GM12878 (cell line): ENCODE measurements around the gene STX8. TPM values are rescaled to one million over a fixed set of nuclear protein-coding genes. Genes with fewer than 3 reads are reported as not detected.

Experiments used
- ATAC-seq: fragments of 200-7000 bp; cut with Tn5 transposase; 3 replicates; pipeline ENCODE4 v1.9.1; 2020; ENCODE audit warnings: mild to moderate bottlenecking, moderate library complexity
- BruUV-seq: library from RNA; stranded (reverse); fragments of 400-500 nt; replicated peaks from 2 replicates; lab custom pipeline; 2021; lab: Mats Ljungman, UMichigan
- CTCF ChIA-PET: fragments of 300-600 bp; sonication (Branson Sonifier 250); formaldehyde crosslinking; extraction: SDS; loops from one replicate; lab custom pipeline; 2021; ENCODE audit warnings: inconsistent platforms; lab: Yijun Ruan, JAX
- POLR2A ChIA-PET: fragments of 350-600 bp; formaldehyde crosslinking; extraction: SDS; loops from one replicate; lab custom pipeline; 2021; ENCODE audit warnings: inconsistent platforms; lab: Charles Lee
- RAD21 ChIA-PET: fragments of 300-600 bp; sonication (Branson Sonifier 250); formaldehyde crosslinking; loops from one replicate; lab custom pipeline; 2023; ENCODE audit warnings: antibody characterized with exemption; ENCODE audit not compliant: unreplicated experiment; lab: Charles Lee
- SMC1A ChIA-PET: fragments of 300-600 bp; sonication (Branson Sonifier 250); formaldehyde crosslinking; loops from one replicate; lab custom pipeline; 2023; ENCODE audit not compliant: unreplicated experiment, uncharacterized antibody; lab: Charles Lee
- DNase-seq: peaks from one replicate; pipeline ENCODE4 v3.0.0-alpha.2; 2011; ENCODE audit warnings: low read depth, low spot score
- FAIRE-seq: peaks from 3 replicates; lab custom pipeline; 2011; peaks lifted over from hg19 to GRCh38; lab: Jason Lieb, UNC
- H2AFZ ChIP-seq: 2 replicates; pipeline ENCODE4 v1.6.0; 2011; ENCODE audit warnings: low read depth, low read length, control low read depth; ENCODE audit not compliant: control insufficient read depth
- H3K27ac ChIP-seq: 2 replicates; pipeline ENCODE4 v1.5.1; 2011; ENCODE audit warnings: control low read depth; ENCODE audit not compliant: control insufficient read depth, insufficient read depth
- H3K27me3 ChIP-seq, 2 experiments: replicated peaks in 1 of 2; 2 replicates each; pipeline versions ENCODE4 v1.6.0 to v1.6.1; 2011; ENCODE audit warnings: low read length in 1 of 2; ENCODE audit not compliant: control insufficient read depth in 2 of 2, insufficient read depth in 2 of 2
- H3K36me3 ChIP-seq, 2 experiments: 2 replicates each; pipeline ENCODE4 v1.5.1; 2011; ENCODE audit warnings: low read length in 1 of 2; ENCODE audit not compliant: control insufficient read depth in 2 of 2, insufficient read depth in 2 of 2
- H3K4me1 ChIP-seq: 2 replicates; pipeline ENCODE4 v1.6.1; 2011; ENCODE audit warnings: mild to moderate bottlenecking, low read length, moderate library complexity, mixed read lengths; ENCODE audit not compliant: control insufficient read depth, insufficient read depth
- H3K4me2 ChIP-seq: 2 replicates; pipeline ENCODE4 v1.6.0; 2011; ENCODE audit warnings: control low read depth; ENCODE audit not compliant: control insufficient read depth, insufficient read depth
- H3K4me3 ChIP-seq: fragments of 200-600 bp; sonication (generic); 2 replicates; pipeline ENCODE4 v1.5.1; 2016
- H3K79me2 ChIP-seq: 2 replicates; pipeline ENCODE4 v1.6.0; 2011; ENCODE audit warnings: low read length; ENCODE audit not compliant: control insufficient read depth, insufficient read depth
- H3K9ac ChIP-seq: 2 replicates; pipeline ENCODE4 v1.8.0; 2011; ENCODE audit warnings: low read length, control low read depth, mixed read lengths; ENCODE audit not compliant: control insufficient read depth, insufficient read depth
- H3K9me3 ChIP-seq: replicated peaks from 3 replicates; pipeline ENCODE4 v1.5.1; 2011; ENCODE audit warnings: mild to moderate bottlenecking, low read length; ENCODE audit not compliant: control insufficient read depth, insufficient read depth
- H4K20me1 ChIP-seq: 2 replicates; pipeline ENCODE4 v1.6.0; 2011; ENCODE audit not compliant: control insufficient read depth, insufficient read depth
- CBX5 ChIP-seq: sonication (generic); IDR thresholded peaks from 2 replicates; pipeline ENCODE4 v1.6.1; 2016; ENCODE audit warnings: low read depth, moderate library complexity, mild to moderate bottlenecking, inconsistent platforms
- E2F4 ChIP-seq: IDR thresholded peaks from 2 replicates; pipeline ENCODE4 v1.6.1; 2012; ENCODE audit warnings: low read depth, low read length, improper control_type of control experiment
- IRF4 ChIP-seq: IDR thresholded peaks from 2 replicates; pipeline ENCODE4 v1.6.1; 2011; ENCODE audit warnings: low read depth, low read length
- KDM1A ChIP-seq: fragments of 200-600 bp; sonication (generic); IDR thresholded peaks from 2 replicates; pipeline ENCODE4 v1.6.1; 2016; ENCODE audit warnings: borderline replicate concordance
- RB1 ChIP-seq: fragments of 450-650 bp; formaldehyde crosslinking; IDR thresholded peaks from 2 replicates; pipeline ENCODE4 v1.6.1; 2017; ENCODE audit warnings: mild to moderate bottlenecking, borderline replicate concordance
- SREBF1 ChIP-seq: IDR thresholded peaks from 2 replicates; pipeline ENCODE4 v1.6.1; 2012; ENCODE audit warnings: mild to moderate bottlenecking, low read length
- WGBS: methylation state at CpG from one replicate; pipeline ENCODE4 v1.1.6; 2016; ENCODE audit warnings: low lambda C conversion rate; ENCODE audit not compliant: insufficient replicate concordance, insufficient coverage; ENCODE audit errors: missing lambda C conversion rate; 5-methylcytosine and 5-hydroxymethylcytosine counted together
- in situ Hi-C: fragments of 300-500 bp; cut with MboI; formaldehyde crosslinking; loops from 9 replicates; pipeline ENCODE4 v1.14.3; 2018; ENCODE audit warnings: mixed read lengths
- intact Hi-C: fragments of 100-400 bp; cut with micrococcal nuclease; formaldehyde crosslinking; loops from one replicate; pipeline ENCODE4 v1.14.2; 2022; ENCODE audit not compliant: unreplicated experiment
- polyA plus RNA-seq, 11 experiments: library from polyadenylated mRNA; depleted of rRNA in 4 of 11; unstranded in 6 of 11; stranded (reverse) in 5 of 11; fragments of >200 nt; fragmentation: Nextera tagmentation in 4 of 11; fragmentation: Illumina TruSeq in 1 of 11; extraction: Ambion mirVana in 4 of 11; extraction: Trizol in 1 of 11; gene quantifications; 1 replicate in 1 of 11; 2 replicates in 10 of 11; pipeline versions ENCODE4 v1.2.1 to v1.2.3, GENCODE V29; 2011 to 2016; ENCODE audit warnings: inconsistent platforms in 2 of 11, missing spikeins in 2 of 11, low read depth in 1 of 11
- total RNA-seq, 4 experiments: library from RNA; depleted of rRNA in 3 of 4; stranded (reverse); fragments of >200 nt in 3 of 4; fragmentation: Illumina TruSeq in 1 of 4; extraction: Trizol in 1 of 4; gene quantifications; 2 replicates each; pipeline versions ENCODE4 v1.2.1 to v1.2.3, GENCODE V29; 2013 to 2021
- TF ChIP-seq, protein P1 (sequence below), 3 experiments: IDR thresholded peaks in 2 of 3; conservative IDR thresholded peaks in 1 of 3; 2 replicates each; pipeline ENCODE4 v1.5.1; 2011; ENCODE audit warnings: low read depth in 3 of 3, low read length in 3 of 3, mild to moderate bottlenecking in 3 of 3, control low read depth in 2 of 3, moderate library complexity in 2 of 3, inconsistent platforms in 1 of 3, mixed read lengths in 1 of 3; ENCODE audit not compliant: control insufficient read depth in 2 of 3, insufficient read depth in 1 of 3; ENCODE audit errors: extremely low read depth in 1 of 3

Gene STX8
- total and polyA plus RNA-seq, 10 of the 15 experiments (the other 5 are each of a cell fraction or from before 2014, with no cell fraction given), result 47.9 to 151 (median 72.9) TPM

GRCh38 chr17:9298776-9299295 lies 276.8 kb downstream of the STX8 start:
- 90% methylated on average over 5 of the region's 5 CpGs for WGBS
- TF ChIP-seq E2F4, result no peak
- TF ChIP-seq SREBF1, result no peak
- no peak for TF ChIP-seq KDM1A
- no peak for TF ChIP-seq IRF4
- TF ChIP-seq, protein P1, sequence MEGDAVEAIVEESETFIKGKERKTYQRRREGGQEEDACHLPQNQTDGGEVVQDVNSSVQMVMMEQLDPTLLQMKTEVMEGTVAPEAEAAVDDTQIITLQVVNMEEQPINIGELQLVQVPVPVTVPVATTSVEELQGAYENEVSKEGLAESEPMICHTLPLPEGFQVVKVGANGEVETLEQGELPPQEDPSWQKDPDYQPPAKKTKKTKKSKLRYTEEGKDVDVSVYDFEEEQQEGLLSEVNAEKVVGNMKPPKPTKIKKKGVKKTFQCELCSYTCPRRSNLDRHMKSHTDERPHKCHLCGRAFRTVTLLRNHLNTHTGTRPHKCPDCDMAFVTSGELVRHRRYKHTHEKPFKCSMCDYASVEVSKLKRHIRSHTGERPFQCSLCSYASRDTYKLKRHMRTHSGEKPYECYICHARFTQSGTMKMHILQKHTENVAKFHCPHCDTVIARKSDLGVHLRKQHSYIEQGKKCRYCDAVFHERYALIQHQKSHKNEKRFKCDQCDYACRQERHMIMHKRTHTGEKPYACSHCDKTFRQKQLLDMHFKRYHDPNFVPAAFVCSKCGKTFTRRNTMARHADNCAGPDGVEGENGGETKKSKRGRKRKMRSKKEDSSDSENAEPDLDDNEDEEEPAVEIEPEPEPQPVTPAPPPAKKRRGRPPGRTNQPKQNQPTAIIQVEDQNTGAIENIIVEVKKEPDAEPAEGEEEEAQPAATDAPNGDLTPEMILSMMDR (IDR thresholded peaks at IDR 0.05 in 2 of 3, conservative IDR thresholded peaks at IDR 0.05 in 1 of 3; ENCODE audit: control insufficient read depth in 2 of 3, extremely low read depth in 1 of 3, insufficient read depth in 1 of 3, low read depth in 3 of 3, low read length in 3 of 3), result no peak
- TF ChIP-seq CBX5, result no peak
- no peak for TF ChIP-seq RB1
- TF ChIP-seq, all 136 proteins: peak for 0
- peaks cover 4% of the 10 kb centered on the region; the same call in 1 of the 2 replicates for H3K4me1 ChIP-seq
- H3K79me2 ChIP-seq, result no peaks in the 10 kb centered on the region
- no peak overlapping the region for H3K4me2 ChIP-seq
- no peaks in the 10 kb centered on the region; the same call in 2 of the 3 replicates for H3K9me3 ChIP-seq
- no TSS peak for BruUV-seq
- no peak overlapping the region for H3K9ac ChIP-seq
- intact Hi-C loops, result no loop called here
- H3K27me3 ChIP-seq, result no peaks in the 10 kb centered on the region
- POLR2A ChIA-PET, result no interaction called here
- SMC1A ChIA-PET, result interaction anchor here (1.0 to 1.9 kb wide), 2 partner anchors 9 to 12 kb away, joined by 3 to 4 read pairs; no protein-coding TSS in a partner anchor
- H3K27ac ChIP-seq, result no peak overlapping the region
- H3K36me3 ChIP-seq, result no peaks in the 10 kb centered on the region
- DNase-seq (no peak), FAIRE-seq (no peak), ATAC-seq (no peak)
- CTCF ChIA-PET, result interaction anchor here (3.2 kb wide), 1 partner anchor 7 kb away, joined by 15 read pairs; no protein-coding TSS in a partner anchor
- no peak overlapping the region for H3K4me3 ChIP-seq
- no peaks in the 10 kb centered on the region for H4K20me1 ChIP-seq
- in situ Hi-C loops, result no loop called here
- RAD21 ChIA-PET, result no interaction called here
- no peak overlapping the region for H2AFZ ChIP-seq
